ENCODE data around the gene DOCK9. TPM values are rescaled to one million over a fixed set of nuclear protein-coding genes. Genes with fewer than 3 reads are reported as not detected.

Gene DOCK9
- total and polyA plus RNA-seq, 4 donors = 48.8 to 193 (median 133) TPM

DNA sequence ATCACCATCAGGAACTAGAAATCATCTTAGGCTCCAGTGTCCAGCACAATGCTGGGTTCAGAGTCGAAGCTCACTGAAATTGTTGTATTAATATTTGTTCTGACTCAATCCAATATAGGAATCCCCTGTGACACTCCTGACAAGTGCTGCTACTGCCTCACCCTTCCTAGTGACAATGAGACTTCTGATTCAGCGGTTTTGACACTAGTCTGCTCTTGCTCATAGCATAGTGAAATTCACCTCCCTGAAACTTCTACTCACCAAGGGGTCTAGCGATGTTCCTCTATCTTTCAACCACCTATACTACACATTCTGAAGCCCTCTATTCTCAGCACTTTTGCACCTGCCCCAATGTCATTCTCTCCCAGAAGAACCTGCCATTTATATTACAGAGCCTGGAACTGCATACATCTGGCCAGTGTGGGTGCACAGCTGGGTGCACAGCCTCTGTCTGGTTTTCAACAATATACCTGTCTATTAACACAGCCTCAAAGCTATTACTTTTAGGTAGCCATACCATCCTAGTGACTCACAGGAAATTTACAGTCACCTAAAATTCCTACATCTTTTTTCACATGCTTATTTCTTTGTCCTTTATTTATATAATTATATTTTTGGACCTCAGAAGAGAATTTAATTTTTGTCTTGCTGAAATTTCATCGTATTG, 88.3 kb downstream of the DOCK9 start:
- Histone ChIP-seq H3K27me3 (ENCODE audit: control insufficient read depth in 3 of 3, insufficient read depth in 3 of 3, low read length in 2 of 3) (no peaks in the 10 kb centered on the region), H3K4me3 (no peak overlapping the region), H3K9me3 (ENCODE audit: control insufficient read depth in 4 of 4, insufficient read depth in 3 of 4, low read length in 3 of 4) (no peaks in the 10 kb centered on the region), H3K36me3 (ENCODE audit: control insufficient read depth in 4 of 4, insufficient read depth in 4 of 4, low read length in 4 of 4) (peaks cover 0 to 23% (median 8%) of the 10 kb centered on the region in 4 donors), H3K9ac (ENCODE audit: insufficient read depth in 1 of 2, low read length in 2 of 2) (no peak overlapping the region), H3K27ac (ENCODE audit: low read depth in 1 of 2, low read length in 1 of 2) (no peak overlapping the region), H3K4me1 (ENCODE audit: control insufficient read depth in 5 of 5, insufficient read depth in 5 of 5, low read length in 5 of 5) (peaks cover 9 to 40% (median 14%) of the 10 kb centered on the region in 5 donors)
- ATAC-seq (ENCODE audit: insufficient read depth, low FRiP score) (no peak), DNase-seq (no peak)
- 90 to 92% methylated on average over 4 of the region's 4 CpGs for WGBS, 2 donors
- TF ChIP-seq, protein P1, sequence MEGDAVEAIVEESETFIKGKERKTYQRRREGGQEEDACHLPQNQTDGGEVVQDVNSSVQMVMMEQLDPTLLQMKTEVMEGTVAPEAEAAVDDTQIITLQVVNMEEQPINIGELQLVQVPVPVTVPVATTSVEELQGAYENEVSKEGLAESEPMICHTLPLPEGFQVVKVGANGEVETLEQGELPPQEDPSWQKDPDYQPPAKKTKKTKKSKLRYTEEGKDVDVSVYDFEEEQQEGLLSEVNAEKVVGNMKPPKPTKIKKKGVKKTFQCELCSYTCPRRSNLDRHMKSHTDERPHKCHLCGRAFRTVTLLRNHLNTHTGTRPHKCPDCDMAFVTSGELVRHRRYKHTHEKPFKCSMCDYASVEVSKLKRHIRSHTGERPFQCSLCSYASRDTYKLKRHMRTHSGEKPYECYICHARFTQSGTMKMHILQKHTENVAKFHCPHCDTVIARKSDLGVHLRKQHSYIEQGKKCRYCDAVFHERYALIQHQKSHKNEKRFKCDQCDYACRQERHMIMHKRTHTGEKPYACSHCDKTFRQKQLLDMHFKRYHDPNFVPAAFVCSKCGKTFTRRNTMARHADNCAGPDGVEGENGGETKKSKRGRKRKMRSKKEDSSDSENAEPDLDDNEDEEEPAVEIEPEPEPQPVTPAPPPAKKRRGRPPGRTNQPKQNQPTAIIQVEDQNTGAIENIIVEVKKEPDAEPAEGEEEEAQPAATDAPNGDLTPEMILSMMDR (IDR thresholded peaks at IDR 0.05; ENCODE audit: control extremely low read depth, extremely low read depth) = no peak

GRCh38 chr13:98888890-98889279, 89.0 kb downstream of the DOCK9 start:
- Histone ChIP-seq H3K9ac (ENCODE audit: insufficient read depth in 1 of 2, low read length in 2 of 2) (no peak overlapping the region), H3K36me3 (ENCODE audit: control insufficient read depth in 4 of 4, insufficient read depth in 4 of 4, low read length in 4 of 4) (peaks cover 0 to 22% (median 9%) of the 10 kb centered on the region in 4 donors), H3K4me1 (ENCODE audit: control insufficient read depth in 5 of 5, insufficient read depth in 5 of 5, low read length in 5 of 5) (peaks cover 7 to 37% (median 14%) of the 10 kb centered on the region in 5 donors), H3K9me3 (ENCODE audit: control insufficient read depth in 4 of 4, insufficient read depth in 3 of 4, low read length in 3 of 4) (no peaks in the 10 kb centered on the region), H3K27me3 (ENCODE audit: control insufficient read depth in 3 of 3, insufficient read depth in 3 of 3, low read length in 2 of 3) (no peaks in the 10 kb centered on the region), H3K4me3 (no peak overlapping the region), H3K27ac (ENCODE audit: low read depth in 1 of 2, low read length in 1 of 2) (no peak overlapping the region)
- ATAC-seq (ENCODE audit: insufficient read depth, low FRiP score) (no peak), DNase-seq (no peak)
- WGBS, 2 donors = 55 to 72% methylated on average over 3 of the region's 3 CpGs
- TF ChIP-seq, protein P1 (IDR thresholded peaks at IDR 0.05; ENCODE audit: control extremely low read depth, extremely low read depth) = no peak

GRCh38 chr13:98888222-98888889, 89.5 kb downstream of the DOCK9 start:
- no peaks in the 10 kb centered on the region for H3K27me3 ChIP-seq (ENCODE audit: control insufficient read depth in 3 of 3, insufficient read depth in 3 of 3, low read length in 2 of 3)
- WGBS, 2 donors = 75 to 85% methylated on average over 6 of the region's 6 CpGs
- peaks cover 0 to 22% (median 11%) of the 10 kb centered on the region in 4 donors for H3K36me3 ChIP-seq (ENCODE audit: control insufficient read depth in 4 of 4, insufficient read depth in 4 of 4, low read length in 4 of 4)
- ATAC-seq (ENCODE audit: insufficient read depth, low FRiP score) = no peak
- no peaks in the 10 kb centered on the region for H3K9me3 ChIP-seq (ENCODE audit: control insufficient read depth in 4 of 4, insufficient read depth in 3 of 4, low read length in 3 of 4)
- TF ChIP-seq, protein P1 (IDR thresholded peaks at IDR 0.05; ENCODE audit: control extremely low read depth, extremely low read depth) = no peak
- H3K4me3 ChIP-seq = no peak overlapping the region
- H3K9ac ChIP-seq (ENCODE audit: insufficient read depth in 1 of 2, low read length in 2 of 2) = no peak overlapping the region
- H3K27ac ChIP-seq (ENCODE audit: low read depth in 1 of 2, low read length in 1 of 2) = no peak overlapping the region
- H3K4me1 ChIP-seq (ENCODE audit: control insufficient read depth in 5 of 5, insufficient read depth in 5 of 5, low read length in 5 of 5) = peaks cover 5 to 32% (median 14%) of the 10 kb centered on the region in 5 donors
- no peak for DNase-seq

Measured in lung (tissue), 12 donors.